GM19193 (cell line): Measurements from ENCODE around the gene CDH4.

ENCODE experiments used
- POLR2A ChIP-seq: IDR thresholded peaks from 4 replicates; pipeline ENCODE4 v1.6.1; 2011; ENCODE audit not compliant: insufficient read depth, insufficient read length; ENCODE audit errors: extremely low read depth

CDH4 gene

DNA sequence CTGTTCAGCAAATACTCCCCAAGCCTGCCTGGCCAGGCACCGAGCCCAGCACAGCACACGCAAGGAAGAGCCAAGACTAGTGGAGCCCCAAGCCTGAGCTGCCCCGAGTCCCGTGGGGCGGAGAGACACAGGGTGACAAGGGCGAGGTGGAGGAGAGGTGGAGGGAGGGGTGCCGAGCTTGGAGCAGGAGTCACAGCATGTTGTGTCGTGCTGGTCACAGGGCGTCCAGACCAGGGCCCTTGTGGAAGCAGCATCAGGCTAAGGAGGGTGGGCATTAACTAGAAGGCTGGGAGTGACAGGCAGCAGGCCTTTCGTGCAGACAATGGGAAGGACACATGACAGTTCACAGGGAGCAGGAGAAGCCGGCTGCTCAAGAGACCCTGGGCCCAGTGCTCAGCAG lies 422.1 kb downstream of the CDH4 start:
- TF ChIP-seq POLR2A = no peak

DNA sequence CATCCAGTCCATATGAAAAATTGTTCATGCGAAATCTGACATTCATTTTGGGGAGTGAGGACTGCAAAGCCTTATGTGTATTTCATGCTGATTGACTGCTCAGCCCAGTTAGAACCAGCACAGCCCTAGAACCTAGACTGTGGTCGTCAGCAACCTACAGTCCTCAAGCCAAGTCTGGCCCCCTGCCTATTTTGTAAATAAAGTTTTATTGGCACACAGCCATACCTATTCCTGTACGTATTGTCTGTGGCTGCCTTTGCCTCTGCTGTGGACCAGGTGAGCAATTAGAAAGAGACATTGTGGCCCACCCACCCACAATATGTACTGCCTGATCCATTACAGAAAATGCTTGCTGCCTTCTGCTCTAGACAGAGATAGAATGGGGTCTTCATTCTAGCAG lies 422.6 kb downstream of the CDH4 start:
- TF ChIP-seq POLR2A = no peak

DNA sequence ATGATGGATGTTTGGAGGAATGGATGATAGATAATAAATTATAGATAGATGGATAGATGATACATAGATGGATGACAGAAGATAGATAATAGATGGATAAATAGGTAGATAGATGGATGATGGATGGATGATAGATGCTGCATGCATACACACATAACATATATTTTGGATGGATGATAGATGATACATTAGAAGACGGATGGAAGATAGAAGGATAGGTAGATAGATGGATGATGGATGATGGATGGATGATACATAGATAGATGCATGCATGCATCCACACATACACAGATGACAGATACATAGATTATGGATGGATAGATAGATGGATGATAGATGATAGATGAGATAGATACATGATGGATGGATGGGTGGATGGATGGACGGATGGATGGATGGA lies 425.9 kb downstream of the CDH4 start:
- TF ChIP-seq POLR2A = no peak

DNA sequence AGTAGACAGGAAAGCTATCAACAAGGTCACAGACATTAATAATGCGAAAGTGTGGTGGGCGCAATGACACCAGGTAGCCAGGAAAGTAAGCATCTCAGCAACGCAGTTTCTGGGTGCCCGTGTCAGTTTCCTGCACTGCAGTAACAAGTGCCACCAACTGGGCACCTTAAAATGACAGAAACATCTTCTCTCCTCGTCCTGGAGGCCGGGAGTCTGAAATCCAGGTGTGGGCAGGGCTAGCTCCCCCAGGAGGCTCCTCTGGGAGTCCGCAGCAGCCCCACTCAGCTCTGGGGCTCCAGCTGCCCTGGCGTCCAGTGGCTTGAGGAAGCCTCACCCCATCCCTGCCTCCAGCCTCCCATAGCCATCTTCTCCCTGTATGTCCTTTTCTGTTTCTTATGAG lies 426.4 kb downstream of the CDH4 start:
- no peak for TF ChIP-seq POLR2A

DNA sequence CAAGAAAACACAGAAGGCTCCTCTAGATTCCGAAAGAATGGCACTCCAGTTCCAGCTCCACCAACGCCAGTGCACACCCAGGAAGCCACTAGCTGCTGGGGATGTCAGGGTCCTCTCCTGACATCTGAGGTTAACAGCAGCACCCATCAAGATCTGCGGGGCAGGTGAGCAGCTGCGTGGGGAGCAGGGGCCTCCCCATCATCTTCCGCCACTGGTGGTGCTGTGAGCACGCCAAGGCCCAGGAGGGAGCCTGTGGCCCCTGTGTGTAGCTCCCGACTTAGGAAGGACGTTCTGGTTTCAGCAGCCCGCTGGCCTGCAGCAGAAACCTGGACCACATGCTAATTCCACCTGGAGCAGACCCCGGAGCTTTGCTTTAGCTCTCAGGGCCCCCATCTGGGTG lies 427.4 kb downstream of the CDH4 start:
- no peak for TF ChIP-seq POLR2A

DNA sequence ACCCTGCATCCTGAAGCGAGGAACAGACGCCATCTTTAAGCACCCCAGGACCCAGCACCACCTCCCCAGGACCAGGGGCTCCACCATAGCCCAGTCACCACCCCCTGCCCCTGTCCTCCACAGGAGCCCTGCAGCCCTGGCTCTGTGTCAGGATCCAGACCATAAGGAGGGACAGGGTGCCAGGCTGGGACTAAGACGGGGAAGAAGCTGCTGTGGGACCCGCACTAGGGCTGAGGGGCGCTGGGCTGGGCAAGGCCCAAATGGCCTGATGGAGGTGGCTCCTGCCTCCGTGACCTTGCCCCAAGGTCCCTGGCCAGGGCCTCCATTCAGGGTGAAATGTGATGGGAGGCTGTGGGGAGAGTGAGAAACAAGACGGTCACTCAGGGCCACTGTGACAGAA lies 428.0 kb downstream of the CDH4 start:
- TF ChIP-seq POLR2A = no peak

DNA sequence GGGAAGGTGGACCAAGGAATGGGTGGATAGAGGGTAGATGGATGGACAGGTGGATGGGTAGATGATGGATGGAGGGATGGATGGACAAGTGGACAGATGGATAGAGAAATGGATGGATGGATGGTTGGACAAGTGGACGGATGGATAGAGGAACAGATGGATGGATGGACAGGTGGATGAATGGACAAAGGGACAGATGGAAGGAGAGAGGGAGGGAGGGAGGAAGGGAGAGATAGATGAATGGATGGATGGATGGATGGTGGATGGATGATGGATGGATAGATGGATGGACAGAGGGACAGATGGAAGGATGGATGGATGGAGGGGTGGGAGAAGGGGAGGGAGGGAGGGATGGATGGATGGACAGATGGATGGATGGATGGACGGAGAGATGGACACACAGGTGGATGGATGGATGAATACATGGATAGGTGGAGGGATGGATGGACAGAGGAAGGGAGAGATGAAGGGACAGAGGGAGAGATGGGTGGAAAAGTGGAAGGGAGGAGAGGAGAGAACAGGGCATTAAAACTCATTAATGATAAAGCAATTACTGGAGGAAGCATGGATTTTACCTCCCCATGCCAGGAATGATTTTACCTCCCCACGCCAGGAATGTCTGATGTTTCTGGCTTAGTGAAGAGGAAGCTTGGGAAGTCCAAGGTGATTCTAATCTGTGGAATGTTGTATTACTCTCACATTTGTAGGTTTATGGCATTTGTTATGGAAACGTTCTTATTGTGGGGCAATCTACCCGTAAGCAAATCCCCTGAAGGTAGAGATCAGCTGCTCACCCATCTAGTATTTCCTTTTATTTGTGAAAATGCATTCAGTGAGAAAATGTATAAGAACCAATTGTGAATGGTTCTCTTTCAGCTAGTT lies 430.3 kb downstream of the CDH4 start:
- TF ChIP-seq POLR2A = no peak

DNA sequence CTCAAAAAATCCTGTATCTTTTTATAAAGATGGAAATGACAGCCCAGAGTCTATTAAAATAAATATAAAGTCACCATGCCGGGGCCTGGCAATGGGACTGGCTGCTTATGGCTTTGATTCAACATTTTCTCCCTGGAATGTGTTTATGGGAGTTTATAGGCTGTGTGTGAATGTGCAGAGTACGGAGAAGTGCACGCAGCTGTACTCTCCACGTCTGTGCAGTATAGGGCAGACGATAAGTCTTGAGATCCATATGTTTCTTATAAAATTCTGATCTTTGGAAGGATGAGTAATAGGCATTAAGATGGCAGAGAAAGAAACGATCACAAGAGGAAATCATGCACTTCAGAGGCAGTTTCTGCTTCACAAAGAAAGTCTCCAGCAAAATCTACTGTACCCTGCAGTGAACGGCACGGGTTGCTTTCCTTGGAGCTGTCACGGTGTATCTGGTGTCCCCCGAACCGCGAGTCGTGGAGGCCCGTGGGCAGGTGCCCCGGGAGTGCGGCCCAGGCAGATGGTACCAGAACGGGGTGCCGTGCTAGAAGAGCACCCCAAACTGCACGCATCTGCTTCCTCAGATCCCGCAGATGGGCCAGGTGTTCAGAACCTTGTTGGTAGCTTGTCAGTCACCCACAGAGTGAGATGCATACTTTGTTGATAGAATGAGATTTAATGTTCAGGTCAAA lies 431.1 kb downstream of the CDH4 start:
- TF ChIP-seq POLR2A = no peak

DNA sequence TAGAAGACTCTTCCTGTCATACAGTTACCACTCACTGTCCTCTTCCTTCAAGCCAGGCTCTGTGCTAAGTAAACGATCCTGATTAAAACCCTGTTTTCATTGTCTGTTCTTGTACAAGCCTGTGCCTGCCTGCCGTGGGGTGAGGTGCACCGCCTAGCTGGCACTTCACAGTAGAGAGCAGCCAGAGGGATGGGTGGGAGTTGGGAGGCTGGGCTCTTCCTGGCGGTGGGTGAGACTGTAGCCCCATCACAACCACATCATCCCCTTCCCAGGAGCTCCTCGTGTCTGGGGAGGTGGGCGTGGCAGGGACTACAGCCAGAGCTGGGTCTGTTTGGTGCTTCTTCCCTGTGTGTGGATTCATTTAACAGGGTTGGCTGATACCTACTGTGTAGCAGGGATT lies 431.7 kb downstream of the CDH4 start:
- TF ChIP-seq POLR2A = no peak

DNA sequence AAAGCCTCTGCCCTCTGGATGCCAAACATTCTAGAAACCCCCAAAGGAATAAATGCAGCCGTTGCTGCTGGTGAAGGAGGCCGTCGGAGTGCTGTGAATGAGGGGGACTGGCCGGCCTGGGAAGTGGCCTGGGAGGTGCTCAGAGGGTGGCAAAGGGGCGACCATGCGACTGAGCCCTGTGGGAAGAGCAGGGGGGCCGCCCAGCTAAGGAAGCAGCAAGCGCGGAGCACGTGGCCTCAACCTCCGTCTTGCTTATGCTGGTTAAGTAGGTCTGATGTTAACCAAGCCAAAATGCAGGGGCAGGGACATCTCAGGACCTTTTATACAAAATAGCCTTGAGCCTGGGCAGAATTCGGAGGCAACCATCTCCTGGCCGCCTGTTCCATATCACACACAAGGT lies 432.1 kb downstream of the CDH4 start:
- TF ChIP-seq POLR2A = no peak

DNA sequence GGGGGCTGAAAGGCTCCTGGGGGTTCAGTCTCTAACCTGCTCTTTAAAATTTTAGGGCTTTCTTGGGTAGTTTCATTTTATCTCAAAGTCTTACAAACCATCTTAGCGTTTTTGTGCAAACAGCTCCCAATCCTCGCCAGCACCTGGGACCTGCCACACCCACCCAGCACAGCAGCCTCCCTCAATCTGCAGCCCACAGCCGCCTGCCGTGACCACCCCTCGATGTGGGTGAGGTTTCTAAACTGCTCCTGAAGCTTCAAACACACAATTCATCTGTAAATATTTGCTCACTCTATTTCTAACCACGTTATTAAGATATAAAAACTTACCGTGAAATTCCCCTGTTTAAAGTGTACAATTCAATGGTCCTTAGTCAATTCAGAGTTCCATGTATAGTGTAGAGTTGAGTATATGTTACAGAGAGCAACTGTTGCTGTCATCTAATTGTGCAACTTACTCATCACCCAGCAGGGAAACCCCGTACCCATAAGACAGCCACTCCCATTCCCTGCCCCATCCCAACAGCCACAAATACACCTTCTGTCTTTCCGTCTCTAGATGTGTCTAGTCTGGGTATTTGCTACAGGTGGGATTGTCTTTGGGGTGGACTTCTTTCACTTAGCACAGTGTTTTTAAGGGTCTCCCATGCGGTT lies 432.6 kb downstream of the CDH4 start:
- no peak for TF ChIP-seq POLR2A

DNA sequence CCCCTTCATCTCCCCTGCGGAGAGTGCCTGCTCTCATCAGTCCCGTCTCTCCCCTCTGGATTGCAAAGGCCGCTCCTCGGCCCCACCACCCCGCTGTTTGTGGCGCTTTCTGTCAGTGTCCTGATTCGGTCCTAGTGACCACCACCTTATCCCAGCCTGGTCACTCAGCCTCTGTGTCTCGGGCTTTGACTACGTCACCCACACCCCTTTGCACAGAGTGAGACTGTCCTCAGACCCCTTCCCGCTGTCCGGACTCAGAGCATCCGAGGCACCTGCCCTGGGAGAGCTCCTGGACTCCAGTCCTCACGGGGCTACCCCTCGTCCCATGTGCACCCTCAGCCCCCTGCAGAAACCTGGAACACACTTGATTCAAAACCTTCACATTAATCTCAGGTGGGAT lies 433.4 kb downstream of the CDH4 start:
- no peak for TF ChIP-seq POLR2A

DNA sequence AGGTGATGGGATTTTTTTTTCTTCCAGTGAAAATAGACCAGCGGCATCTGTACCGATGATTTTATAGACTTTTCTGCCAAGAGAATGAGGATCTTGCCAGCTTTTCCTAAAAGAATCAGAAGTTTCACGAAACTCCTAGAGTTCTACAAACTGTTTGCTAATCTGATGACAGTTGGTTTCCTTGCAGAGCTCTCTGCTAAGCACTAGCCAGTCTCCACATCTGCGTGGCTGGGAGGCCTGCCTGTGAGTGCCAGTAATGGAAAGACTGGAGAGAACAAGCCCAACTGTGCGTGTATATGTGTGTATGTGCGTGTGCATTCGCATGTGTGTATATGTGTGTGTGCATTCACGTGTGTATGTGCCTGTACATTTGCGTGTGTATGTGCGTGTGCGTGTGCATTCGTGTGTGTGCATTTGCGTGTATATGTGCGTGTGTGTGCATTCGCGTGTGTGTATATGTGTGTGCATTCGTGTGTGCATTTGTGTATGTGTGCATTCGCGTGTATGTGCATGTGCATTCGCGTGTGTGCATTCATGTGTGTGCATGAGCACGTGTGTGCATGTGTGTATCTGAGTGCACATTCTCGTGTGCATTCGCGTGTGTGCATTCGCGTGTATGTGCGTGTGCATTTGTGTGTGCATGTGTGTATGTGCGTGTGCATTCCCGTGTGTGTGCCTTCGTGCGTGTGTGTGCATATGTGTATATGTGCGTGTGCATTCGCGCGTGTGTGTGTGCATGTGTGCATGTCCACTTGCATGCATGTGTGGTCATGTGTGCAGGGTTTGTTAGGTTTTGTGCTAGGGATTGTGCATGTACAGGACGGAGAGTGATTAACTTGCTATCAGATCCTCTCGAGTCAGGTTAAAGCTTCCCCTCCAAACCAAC lies 434.2 kb downstream of the CDH4 start:
- TF ChIP-seq POLR2A = no peak

DNA sequence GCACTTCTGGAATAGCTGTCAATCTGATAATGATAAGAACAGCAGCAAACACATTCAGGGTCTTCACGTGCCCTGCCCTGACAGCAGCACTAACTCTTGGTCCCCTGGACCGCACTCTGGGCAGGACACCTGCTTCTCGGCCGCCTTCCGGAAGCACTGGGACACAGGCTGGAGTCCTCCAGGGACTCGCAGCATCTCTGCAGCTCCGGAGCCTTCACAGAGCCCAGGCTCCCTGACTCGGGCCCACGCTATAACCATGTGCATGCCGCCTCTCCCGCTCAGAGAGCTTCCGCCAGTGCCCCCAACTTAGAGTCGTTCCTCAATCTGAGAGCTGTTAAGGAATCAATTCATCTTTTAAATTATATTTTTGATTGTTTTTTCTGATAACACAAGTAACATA lies 436.4 kb downstream of the CDH4 start:
- no peak for TF ChIP-seq POLR2A

DNA sequence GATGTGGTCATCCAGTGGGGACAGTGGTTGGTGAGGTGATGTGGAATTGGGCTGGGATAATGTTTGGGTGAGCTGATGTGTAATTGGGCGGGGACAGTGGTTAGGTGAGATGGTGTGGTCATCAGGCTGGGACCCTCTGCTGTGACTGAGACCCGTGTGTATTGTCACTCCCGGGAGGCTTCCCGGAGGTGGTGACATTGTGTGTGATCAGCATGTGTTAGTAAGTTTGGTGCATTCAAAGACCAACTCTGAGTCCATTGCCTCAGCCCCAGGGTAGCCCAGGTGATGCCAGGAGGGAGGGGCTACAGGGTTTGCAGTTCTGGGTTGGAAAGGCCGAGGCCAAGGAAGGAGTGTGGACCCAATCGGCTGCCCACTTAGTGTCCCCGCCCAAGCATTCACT lies 438.1 kb downstream of the CDH4 start:
- no peak for TF ChIP-seq POLR2A

DNA sequence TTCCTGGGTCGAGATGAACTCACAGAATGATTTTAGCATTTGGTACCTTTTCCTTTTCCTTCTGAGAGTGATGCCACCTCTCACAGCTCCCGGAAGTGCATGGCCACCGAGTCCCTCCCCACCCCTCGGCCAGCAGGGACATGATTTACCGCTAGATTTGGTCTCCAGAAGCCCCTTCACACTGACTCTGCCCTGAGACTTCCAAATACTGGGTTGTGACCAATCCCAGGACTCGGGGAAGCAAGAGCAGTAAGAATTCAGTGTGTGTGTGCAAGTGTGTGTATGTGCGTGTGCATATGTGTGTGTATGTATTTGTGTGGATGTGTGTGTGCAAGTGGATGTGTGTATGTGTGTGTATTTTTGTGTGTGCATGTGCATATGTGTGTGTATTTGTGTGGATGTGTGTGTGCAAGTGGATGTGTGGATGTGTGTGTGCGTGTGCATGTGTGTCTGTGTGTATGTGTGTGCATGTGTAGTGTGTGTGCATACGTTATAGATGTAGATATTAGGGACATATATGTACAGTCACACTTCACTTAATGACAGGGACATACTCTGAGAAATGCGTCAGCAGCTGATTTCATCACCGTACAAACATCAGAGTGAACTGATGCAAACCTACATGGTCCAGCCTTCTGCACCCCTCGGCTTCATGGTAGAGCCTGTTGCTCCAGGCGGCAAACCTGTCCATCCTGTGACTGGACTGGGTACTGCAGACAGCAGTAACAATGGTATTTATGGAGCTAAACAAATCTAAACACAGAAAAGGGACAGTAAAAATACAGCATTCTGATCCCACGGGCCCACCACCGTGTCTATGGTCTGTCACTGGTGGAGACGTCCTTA lies 439.2 kb downstream of the CDH4 start:
- TF ChIP-seq POLR2A = no peak
